SJSA1 (cell line): ENCODE results near the gene TMEM109. TPM values are rescaled to one million over a fixed set of nuclear protein-coding genes. Genes with fewer than 3 reads are reported as not detected.

ENCODE experiments used
- DNase-seq, 2 experiments: peaks; one replicate each; pipeline ENCODE4 v3.0.0-alpha.2; 2015 to 2020; ENCODE audit warnings: low spot score in 2 of 2, low read depth in 1 of 2
- H3K27ac ChIP-seq: fragments of 250-450 bp; sonication (Bioruptor Pico); 2 replicates; pipeline ENCODE4 v1.5.1; 2020; ENCODE audit warnings: mild to moderate bottlenecking, moderate library complexity
- H3K27me3 ChIP-seq: fragments of 250-450 bp; sonication (Bioruptor Pico); replicated peaks from 2 replicates; pipeline ENCODE4 v1.5.1; 2020; ENCODE audit warnings: mild to moderate bottlenecking, moderate library complexity
- H3K36me3 ChIP-seq: fragments of 250-450 bp; sonication (Bioruptor Pico); 2 replicates; pipeline ENCODE4 v1.5.1; 2020; ENCODE audit warnings: mild to moderate bottlenecking
- H3K4me1 ChIP-seq: fragments of 250-450 bp; sonication (Bioruptor Pico); replicated peaks from 2 replicates; pipeline ENCODE4 v1.6.1; 2021; ENCODE audit warnings: mild to moderate bottlenecking
- H3K4me3 ChIP-seq: fragments of 250-450 bp; sonication (Bioruptor Pico); 2 replicates; pipeline ENCODE4 v1.5.1; 2020; ENCODE audit warnings: mild to moderate bottlenecking
- H3K9me3 ChIP-seq: fragments of 250-450 bp; sonication (Bioruptor Pico); replicated peaks from 2 replicates; pipeline ENCODE4 v1.5.1; 2020; ENCODE audit warnings: mild to moderate bottlenecking
- total RNA-seq: library from RNA; depleted of rRNA; stranded (reverse); fragments of >200 nt; shearing (Covaris generic); gene quantifications from 2 replicates; pipeline ENCODE4 v1.2.3, GENCODE V29; 2014

Gene TMEM109
- total RNA-seq, 1 experiment from 2014 or later: 136 TPM

DNA sequence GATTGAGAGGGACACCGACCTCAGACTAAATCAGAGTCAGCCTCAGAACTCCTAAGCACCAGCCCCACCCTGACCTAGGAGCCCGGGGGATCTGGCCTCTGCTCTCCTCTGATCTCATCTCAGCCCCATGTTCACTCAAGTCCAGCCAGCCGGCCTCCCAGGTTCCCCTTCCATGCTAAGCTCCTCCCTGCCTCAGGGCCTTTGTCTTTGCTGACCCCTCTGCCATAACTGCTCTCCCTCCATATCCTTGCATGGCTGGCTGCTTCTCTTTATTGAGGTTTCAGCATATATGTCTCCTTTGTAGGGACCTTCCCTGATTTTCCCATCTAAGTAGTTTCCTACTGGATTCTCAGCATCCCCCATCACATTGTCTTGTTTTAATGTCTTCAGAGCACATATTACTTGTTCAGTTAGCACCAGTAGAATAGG, 38.8 kb downstream of the TMEM109 start:
- Histone ChIP-seq H3K9me3 (no peaks in the 10 kb centered on the region), H3K4me3 (peak overlapping the region; percentile 36), H3K36me3 (peaks cover 6% of the 10 kb centered on the region; the same call in 1 of the 2 replicates), H3K4me1 (peaks cover 30% of the 10 kb centered on the region), H3K27ac (peak overlapping the region; percentile 63), H3K27me3 (no peaks in the 10 kb centered on the region)
- no peak for DNase-seq

DNA sequence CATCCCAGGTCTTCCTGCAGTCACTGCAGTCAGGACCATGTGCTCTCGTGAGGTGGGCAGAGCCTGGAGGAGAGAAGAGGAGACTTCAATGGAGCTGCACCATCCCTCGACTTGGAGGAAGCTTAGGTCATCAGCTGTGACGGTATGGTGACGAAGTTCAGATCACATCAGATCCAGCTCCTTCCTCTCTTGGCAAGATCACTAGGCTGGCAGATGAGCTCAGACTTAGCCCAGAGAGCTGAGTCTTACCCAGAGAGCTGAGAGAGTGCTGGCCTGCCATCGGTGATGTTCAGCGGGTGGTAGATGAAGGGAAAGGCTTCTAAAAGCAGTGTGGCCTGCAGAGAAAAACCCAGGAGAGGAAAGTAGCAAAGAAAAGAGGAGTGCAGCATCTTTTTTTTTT, 39.8 kb downstream of the TMEM109 start:
- no peaks in the 10 kb centered on the region for H3K9me3 ChIP-seq
- no peak for DNase-seq
- H3K27ac ChIP-seq: no peak overlapping the region
- H3K27me3 ChIP-seq: no peaks in the 10 kb centered on the region
- peaks cover 6% of the 10 kb centered on the region; the same call in 1 of the 2 replicates for H3K36me3 ChIP-seq
- no peak overlapping the region for H3K4me3 ChIP-seq
- peaks cover 30% of the 10 kb centered on the region for H3K4me1 ChIP-seq

DNA sequence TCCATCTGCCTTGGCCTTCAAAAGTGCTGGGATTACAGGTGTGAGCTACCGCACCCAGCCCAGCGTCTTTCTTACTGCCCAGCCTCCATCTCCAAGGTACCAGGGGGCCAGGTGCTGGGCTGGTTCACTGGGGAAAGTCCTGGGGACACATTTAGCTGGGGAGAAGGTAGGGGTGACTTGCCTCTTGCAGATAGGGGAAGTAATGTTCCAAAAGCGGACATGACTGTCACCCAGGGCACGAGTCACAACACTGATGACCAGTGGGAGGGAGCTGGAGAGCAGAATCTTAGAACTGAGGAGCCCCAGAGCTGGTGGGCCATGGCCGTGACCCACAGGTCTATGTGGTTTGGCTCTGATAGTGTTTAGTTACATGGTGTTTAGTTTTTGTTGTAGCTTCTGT, 40.5 kb downstream of the TMEM109 start:
- no peaks in the 10 kb centered on the region for H3K9me3 ChIP-seq
- H3K36me3 ChIP-seq: peaks cover 6% of the 10 kb centered on the region; the same call in 1 of the 2 replicates
- no peak for DNase-seq
- no peak overlapping the region for H3K27ac ChIP-seq
- no peaks in the 10 kb centered on the region for H3K27me3 ChIP-seq
- peaks cover 30% of the 10 kb centered on the region for H3K4me1 ChIP-seq
- H3K4me3 ChIP-seq: no peak overlapping the region

DNA sequence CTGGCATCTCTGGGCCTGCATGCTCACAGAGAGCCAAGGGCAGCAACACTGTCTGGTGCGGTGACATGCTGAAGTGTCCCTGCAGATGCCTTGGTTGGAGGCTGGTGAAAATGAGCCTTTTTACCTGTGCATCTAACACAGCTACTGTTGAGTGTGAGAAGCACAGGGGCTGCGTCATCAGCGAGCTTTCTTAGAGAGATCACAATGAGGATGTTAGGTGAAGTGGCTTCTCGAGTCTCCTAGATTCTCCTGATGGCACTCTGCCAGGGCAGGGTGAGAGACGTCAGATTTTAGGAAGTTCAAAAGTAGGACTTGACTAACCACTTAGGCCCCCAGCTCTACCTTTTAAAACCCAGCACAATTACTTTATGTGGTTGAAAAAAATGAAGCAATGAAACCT, 41.6 kb downstream of the TMEM109 start:
- Histone ChIP-seq H3K4me3 (no peak overlapping the region), H3K36me3 (peaks cover 6% of the 10 kb centered on the region; the same call in 1 of the 2 replicates), H3K27me3 (peaks cover under 1% of the 10 kb centered on the region), H3K27ac (no peak overlapping the region), H3K4me1 (peaks cover 22% of the 10 kb centered on the region), H3K9me3 (no peaks in the 10 kb centered on the region)
- DNase-seq: no peak

DNA sequence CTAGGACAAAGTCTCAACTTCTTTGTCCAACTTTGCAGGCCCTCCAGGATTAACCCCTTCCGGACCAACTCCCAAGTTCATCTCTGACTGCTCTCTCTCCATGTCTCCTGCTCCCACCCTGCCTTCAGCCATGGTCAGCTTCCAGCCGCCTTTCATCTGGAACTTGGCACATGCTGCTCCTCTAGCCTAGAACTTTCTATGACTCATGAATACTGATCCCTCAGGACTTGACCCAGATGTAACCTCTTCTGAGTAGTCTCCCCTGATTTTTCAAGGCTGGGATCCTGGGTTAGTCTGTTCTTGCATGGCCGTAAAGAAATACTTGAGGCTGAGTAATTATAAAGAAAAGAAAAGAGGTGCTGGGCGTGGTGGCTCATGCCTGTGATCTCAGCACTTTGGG, 43.2 kb downstream of the TMEM109 start:
- Histone ChIP-seq H3K4me1 (peaks cover 7% of the 10 kb centered on the region), H3K27ac (no peak overlapping the region), H3K9me3 (no peaks in the 10 kb centered on the region), H3K27me3 (peaks cover 13% of the 10 kb centered on the region), H3K4me3 (no peak overlapping the region), H3K36me3 (no peaks in the 10 kb centered on the region)
- DNase-seq: no peak

DNA sequence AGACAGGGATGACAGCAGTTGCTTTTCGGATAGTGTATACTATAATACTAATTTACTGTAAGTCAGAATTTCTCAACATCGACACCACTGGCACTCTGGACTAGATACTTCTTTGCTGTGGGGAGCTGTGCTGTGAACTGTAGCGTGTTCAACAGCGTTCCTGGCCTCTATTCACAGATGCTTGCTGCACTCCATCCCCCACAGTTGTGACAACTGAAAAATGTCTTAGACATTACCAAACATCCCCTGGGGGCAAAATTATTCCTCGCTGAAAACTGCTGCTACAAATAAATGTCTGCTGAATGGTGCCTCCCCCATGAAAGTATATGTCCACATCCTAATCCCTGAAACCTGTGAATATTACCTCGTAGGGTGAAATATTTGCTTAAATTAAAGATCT, 45.5 kb downstream of the TMEM109 start:
- H3K9me3 ChIP-seq: no peaks in the 10 kb centered on the region
- H3K4me3 ChIP-seq: no peak overlapping the region
- H3K27ac ChIP-seq: no peak overlapping the region
- peaks cover 16% of the 10 kb centered on the region for H3K27me3 ChIP-seq
- H3K4me1 ChIP-seq: no peaks in the 10 kb centered on the region
- H3K36me3 ChIP-seq: no peaks in the 10 kb centered on the region
- no peak for DNase-seq

DNA sequence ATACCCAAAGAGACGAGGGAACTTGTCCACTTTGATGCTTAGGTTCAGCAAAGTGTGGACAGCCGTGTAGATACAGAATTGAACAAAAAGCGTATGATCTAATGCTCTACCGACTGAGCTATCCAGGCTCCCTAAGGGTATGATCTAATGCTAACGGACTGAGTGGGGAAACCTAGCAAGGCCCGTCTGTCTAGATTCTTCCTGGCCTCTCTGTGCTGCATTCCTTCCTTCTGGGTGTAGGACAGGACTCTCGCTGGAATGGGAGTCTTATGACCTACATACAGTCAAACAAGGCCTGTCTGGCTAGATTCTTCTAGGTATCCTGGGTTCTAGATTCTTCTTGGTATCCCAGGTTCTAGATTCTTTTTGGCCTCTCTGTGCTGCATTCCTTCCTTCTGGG, 46.4 kb downstream of the TMEM109 start:
- Histone ChIP-seq H3K9me3 (no peaks in the 10 kb centered on the region), H3K36me3 (no peaks in the 10 kb centered on the region), H3K4me3 (no peak overlapping the region), H3K27ac (no peak overlapping the region), H3K4me1 (no peaks in the 10 kb centered on the region), H3K27me3 (peaks cover 16% of the 10 kb centered on the region)
- DNase-seq: no peak

DNA sequence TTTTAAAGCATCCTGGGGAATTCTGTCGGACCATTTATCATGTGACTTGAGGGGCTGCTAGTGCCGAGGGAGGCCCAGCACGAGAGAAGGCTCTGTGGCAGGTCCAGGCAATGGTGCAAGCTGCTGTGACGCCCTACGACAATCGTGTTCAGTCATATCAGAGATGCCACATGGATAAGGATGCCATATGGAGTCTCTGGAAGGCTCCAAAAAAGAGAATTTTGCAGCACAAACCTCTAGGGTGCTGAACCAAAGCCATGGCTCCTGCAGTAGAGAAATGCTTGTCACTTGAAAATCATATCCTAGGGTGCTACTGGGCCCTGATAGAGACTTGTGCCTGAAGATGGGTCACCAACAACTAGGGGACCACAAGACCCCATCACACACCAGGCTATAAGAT, 50.8 kb downstream of the TMEM109 start:
- H3K4me1 ChIP-seq: no peaks in the 10 kb centered on the region
- no peak overlapping the region for H3K27ac ChIP-seq
- peaks cover 24% of the 10 kb centered on the region for H3K27me3 ChIP-seq
- no peak overlapping the region for H3K4me3 ChIP-seq
- peaks cover 6% of the 10 kb centered on the region; the same call in 1 of the 2 replicates for H3K9me3 ChIP-seq
- H3K36me3 ChIP-seq: no peaks in the 10 kb centered on the region
- no peak for DNase-seq

DNA sequence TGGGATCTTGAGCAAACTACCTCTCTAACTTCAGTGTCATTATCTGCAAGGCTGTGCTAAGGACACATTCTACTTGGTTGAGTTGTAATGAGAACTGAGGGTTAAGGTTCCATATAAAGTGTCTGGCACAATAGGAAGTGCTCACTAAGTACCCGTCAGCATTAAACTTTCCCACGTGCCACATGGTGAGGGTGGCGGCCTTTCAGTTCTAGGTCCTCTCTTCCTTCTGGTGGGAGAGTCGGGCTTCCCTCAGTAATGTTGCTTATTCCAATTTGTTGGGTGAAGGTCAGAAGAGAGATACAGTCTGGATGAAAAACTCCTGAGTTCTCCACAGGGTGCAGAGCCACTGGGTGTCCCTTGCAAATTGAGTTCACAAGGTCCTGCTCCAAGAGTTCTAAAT, 52.9 kb downstream of the TMEM109 start:
- Histone ChIP-seq H3K4me1 (no peaks in the 10 kb centered on the region), H3K27ac (no peak overlapping the region), H3K4me3 (no peak overlapping the region), H3K36me3 (no peaks in the 10 kb centered on the region), H3K9me3 (peaks cover 6% of the 10 kb centered on the region; the same call in 1 of the 2 replicates), H3K27me3 (peaks cover 12% of the 10 kb centered on the region)
- DNase-seq: no peak

DNA sequence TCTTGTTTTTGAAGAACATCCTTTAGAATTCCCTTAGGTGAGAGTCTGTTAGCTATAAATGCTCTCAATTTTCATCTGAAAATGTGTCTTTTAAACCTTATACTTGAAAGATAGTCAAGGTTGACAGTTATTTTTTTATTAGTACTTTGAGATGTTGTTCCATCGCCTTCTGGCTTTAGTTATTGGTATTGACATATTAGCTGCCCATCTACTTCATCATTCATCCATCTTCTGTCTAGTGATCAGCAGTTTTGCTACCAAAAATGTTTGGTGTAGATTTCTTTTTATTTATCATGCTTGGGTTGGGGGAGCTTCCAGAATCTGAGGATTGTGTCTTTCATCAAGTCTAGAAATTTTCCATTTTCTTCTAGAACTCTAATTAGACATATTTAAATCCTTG, 54.3 kb downstream of the TMEM109 start:
- Histone ChIP-seq H3K36me3 (no peaks in the 10 kb centered on the region), H3K4me1 (no peaks in the 10 kb centered on the region), H3K27ac (no peak overlapping the region), H3K27me3 (peaks cover 8% of the 10 kb centered on the region), H3K4me3 (no peak overlapping the region), H3K9me3 (peaks cover 6% of the 10 kb centered on the region; the same call in 1 of the 2 replicates)
- no peak for DNase-seq

DNA sequence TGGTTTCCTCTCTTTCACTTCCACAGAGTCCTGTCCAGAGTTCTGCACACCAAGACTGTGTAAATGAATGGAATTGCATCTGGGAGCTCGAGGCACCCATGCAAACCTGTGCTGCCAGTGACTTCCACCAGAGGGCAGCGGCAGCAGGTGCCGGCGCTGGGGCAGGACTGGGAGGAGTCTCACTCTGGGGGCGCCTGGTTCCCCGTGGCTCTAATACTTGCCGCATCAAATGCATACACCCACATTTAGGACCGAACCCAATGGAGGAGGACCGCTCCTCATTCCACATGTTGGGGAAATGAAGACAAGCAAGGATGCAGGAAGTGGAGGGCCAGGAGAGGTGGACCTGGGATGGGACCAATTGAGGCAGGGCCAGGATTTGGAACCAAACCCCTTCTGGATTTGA, 56.4 kb downstream of the TMEM109 start:
- H3K4me1 ChIP-seq: no peaks in the 10 kb centered on the region
- H3K36me3 ChIP-seq: no peaks in the 10 kb centered on the region
- peak; percentile 29 to 66 for DNase-seq
- no peak overlapping the region for H3K4me3 ChIP-seq
- H3K9me3 ChIP-seq: peaks cover 6% of the 10 kb centered on the region; the same call in 1 of the 2 replicates
- no peak overlapping the region for H3K27ac ChIP-seq
- peaks cover 8% of the 10 kb centered on the region for H3K27me3 ChIP-seq

DNA sequence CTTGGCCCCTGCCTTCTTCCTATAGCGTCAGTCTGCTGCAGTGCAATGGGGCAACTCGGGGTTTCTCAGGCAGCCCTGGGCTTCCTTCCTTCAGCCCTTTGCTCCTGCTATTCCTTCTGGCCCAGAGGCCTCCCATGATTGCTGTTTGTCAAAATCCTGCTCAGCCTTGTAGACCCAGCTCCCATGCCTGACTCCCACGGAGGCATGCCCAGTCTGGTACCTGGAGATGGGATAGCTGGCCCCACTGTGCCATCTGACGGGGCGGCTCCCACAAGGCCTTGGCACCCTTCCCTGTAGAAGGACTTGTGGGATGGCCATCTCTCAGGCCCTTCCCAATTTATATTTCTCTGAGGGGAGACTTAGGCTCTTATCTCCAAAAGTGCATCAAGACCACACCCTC, 56.9 kb downstream of the TMEM109 start:
- no peak overlapping the region for H3K27ac ChIP-seq
- peaks cover 7% of the 10 kb centered on the region for H3K27me3 ChIP-seq
- no peak overlapping the region for H3K4me3 ChIP-seq
- H3K4me1 ChIP-seq: no peaks in the 10 kb centered on the region
- no peaks in the 10 kb centered on the region for H3K36me3 ChIP-seq
- DNase-seq: no peak
- peaks cover 6% of the 10 kb centered on the region; the same call in 1 of the 2 replicates for H3K9me3 ChIP-seq

DNA sequence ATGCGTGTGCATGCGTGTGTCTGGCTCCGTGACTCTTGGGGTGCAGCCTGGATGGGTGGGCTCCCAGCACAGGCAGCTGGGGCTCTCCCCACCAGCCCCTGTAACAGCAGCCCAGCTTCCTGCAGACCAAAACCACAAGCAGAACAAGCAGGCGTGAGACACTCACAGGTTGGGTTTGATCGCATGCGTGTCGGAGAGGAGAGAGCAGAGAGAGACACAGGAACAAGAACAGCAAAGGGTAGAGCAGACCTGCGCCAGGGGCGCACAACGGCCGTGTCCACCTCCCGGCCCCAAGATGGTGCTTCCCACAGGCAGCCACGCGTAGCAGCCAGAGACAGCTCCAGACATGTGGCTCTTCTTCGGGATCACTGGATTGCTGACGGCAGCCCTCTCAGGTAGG, 57.6 kb downstream of the TMEM109 start, which contains the start of gene CD6:
TSS of gene CD6 (plus strand) at position 161 of the 400 bp plus-strand sequence. CDS start at position 347, 186 bp downstream.
- H3K27ac ChIP-seq: no peak within 1 kb of the TSS
- H3K4me3 ChIP-seq: no peak within 1 kb of the TSS
- DNase-seq: no peak
- H3K9me3 ChIP-seq: peaks cover 6% of the 10 kb centered on the region; the same call in 1 of the 2 replicates
- peaks cover under 1% of the 10 kb centered on the region; the same call in 1 of the 2 replicates for H3K27me3 ChIP-seq
- no peaks in the 10 kb centered on the region for H3K36me3 ChIP-seq
- H3K4me1 ChIP-seq: no peaks in the 10 kb centered on the region

DNA sequence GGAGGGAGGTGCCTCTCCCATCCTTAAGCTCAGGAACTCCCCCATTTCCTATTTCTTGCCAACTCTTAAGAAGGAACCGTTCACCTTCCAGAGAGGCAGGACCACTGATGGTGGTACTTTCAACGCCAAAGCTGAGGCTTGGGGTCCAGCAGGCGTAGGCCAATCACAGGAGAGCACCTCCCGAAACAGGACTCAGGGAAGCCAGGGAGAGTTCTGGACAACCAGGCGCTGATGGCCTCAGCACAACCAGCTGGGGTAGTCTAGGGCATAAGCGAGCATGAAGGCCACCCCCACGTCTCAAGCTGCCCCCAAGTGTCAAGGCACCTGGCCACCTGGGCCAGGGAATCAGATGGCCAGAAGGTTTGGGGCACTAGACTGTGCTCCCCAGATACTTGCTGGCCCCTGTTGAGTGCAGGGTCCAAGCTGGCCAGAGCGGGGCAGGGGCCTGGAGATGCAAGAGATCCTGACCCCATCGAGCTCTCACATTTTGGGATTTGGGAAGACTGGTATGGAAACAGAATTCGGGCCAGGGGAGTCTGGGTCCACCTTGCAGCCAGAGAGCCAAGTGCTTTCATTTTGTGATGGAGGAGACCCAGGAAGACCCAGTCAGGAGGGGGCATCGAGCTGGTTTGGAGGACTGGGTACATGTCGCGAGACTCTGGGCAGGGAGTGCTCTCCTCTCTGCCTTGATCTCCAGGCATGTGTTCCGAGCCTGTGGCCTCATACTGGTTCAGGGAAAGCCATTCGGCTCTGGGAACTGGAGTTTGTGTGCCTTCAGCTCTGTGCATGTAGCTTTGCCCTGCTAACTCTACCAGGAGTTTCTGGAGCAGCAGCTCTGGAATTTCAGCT, 58.4 kb downstream of the TMEM109 start:
- Histone ChIP-seq H3K36me3 (no peaks in the 10 kb centered on the region), H3K4me3 (no peak overlapping the region), H3K4me1 (no peaks in the 10 kb centered on the region), H3K27me3 (no peaks in the 10 kb centered on the region; the same call in 1 of the 2 replicates), H3K27ac (no peak overlapping the region), H3K9me3 (peaks cover 6% of the 10 kb centered on the region; the same call in 1 of the 2 replicates)
- DNase-seq: no peak
